Neural progenitor cell (in vitro differentiated cells): Measurements from ENCODE around the gene SOHLH2. TPM values are rescaled to one million over a fixed set of nuclear protein-coding genes. Genes with fewer than 3 reads are reported as not detected.

Experiments used
- DNase-seq: peaks from one replicate; pipeline ENCODE4 v3.0.0-alpha.2; 2016; ENCODE audit warnings: low spot score
- H2AFZ ChIP-seq: fragments of 200-600 bp; sonication (generic); replicated peaks from 2 replicates; pipeline ENCODE4 v1.6.1; 2016; ENCODE audit warnings: antibody characterized with exemption
- H3F3A ChIP-seq: fragments of 200-600 bp; sonication (generic); 2 replicates; pipeline ENCODE4 v1.6.1; 2016; ENCODE audit warnings: antibody characterized with exemption, low read depth
- H3K27ac ChIP-seq: fragments of 200-600 bp; sonication (generic); 2 replicates; pipeline ENCODE4 v1.5.1; 2016; ENCODE audit warnings: mild to moderate bottlenecking
- H3K27me3 ChIP-seq: fragments of 200-600 bp; sonication (generic); 2 replicates; pipeline ENCODE4 v1.6.1; 2016; ENCODE audit warnings: mild to moderate bottlenecking, moderate library complexity
- H3K36me3 ChIP-seq: fragments of 200-600 bp; sonication (generic); 2 replicates; pipeline ENCODE4 v1.5.1; 2016
- H3K4me1 ChIP-seq: fragments of 200-600 bp; sonication (generic); 2 replicates; pipeline ENCODE4 v1.6.1; 2016; ENCODE audit warnings: mixed run types
- H3K4me2 ChIP-seq: fragments of 200-600 bp; sonication (generic); 2 replicates; pipeline ENCODE4 v1.6.1; 2016
- H3K4me3 ChIP-seq: fragments of 200-600 bp; sonication (generic); 2 replicates; pipeline ENCODE4 v1.5.1; 2016
- H3K79me2 ChIP-seq: fragments of 200-600 bp; sonication (generic); 2 replicates; pipeline ENCODE4 v1.6.1; 2016; ENCODE audit warnings: low read depth
- H3K9ac ChIP-seq: fragments of 200-600 bp; sonication (generic); 2 replicates; pipeline ENCODE4 v1.6.1; 2016
- H3K9me3 ChIP-seq: fragments of 200-600 bp; sonication (generic); 2 replicates; pipeline ENCODE4 v1.5.1; 2016; ENCODE audit warnings: low read depth
- H4K20me1 ChIP-seq: fragments of 200-600 bp; sonication (generic); 2 replicates; pipeline ENCODE4 v1.6.1; 2016; ENCODE audit warnings: low read depth
- H3K27ac Mint-ChIP-seq: 3 replicates; pipeline ENCODE4 v1.8.0; 2021; ENCODE audit warnings: mixed read lengths
- H3K27me3 Mint-ChIP-seq: 2 replicates; pipeline ENCODE4 v1.8.0; 2022; ENCODE audit warnings: low read depth, mild to moderate bottlenecking, inconsistent platforms, moderate library complexity, mixed read lengths; ENCODE audit not compliant: insufficient read depth
- H3K36me3 Mint-ChIP-seq: 3 replicates; pipeline ENCODE4 v1.8.0; 2021; ENCODE audit warnings: mixed read lengths
- H3K4me1 Mint-ChIP-seq: 3 replicates; pipeline ENCODE4 v1.8.0; 2021; ENCODE audit warnings: mixed read lengths
- H3K4me3 Mint-ChIP-seq: 3 replicates; pipeline ENCODE4 v1.8.0; 2021; ENCODE audit warnings: mild to moderate bottlenecking, moderate library complexity, mixed read lengths
- H3K9me3 Mint-ChIP-seq: 3 replicates; pipeline ENCODE4 v1.8.0; 2020; ENCODE audit warnings: mixed read lengths
- EZH2 ChIP-seq: fragments of 200-600 bp; sonication (generic); IDR thresholded peaks from 2 replicates; pipeline ENCODE4 v1.6.1; 2017; ENCODE audit warnings: antibody characterized with exemption, mild to moderate bottlenecking, moderate library complexity
- EZH2phosphoT487 ChIP-seq: fragments of 200-600 bp; sonication (generic); IDR thresholded peaks from 2 replicates; pipeline ENCODE4 v1.6.1; 2017; ENCODE audit warnings: antibody characterized with exemption
- total RNA-seq: library from RNA; depleted of rRNA; stranded (reverse); fragments of >200 nt; gene quantifications from 2 replicates; pipeline ENCODE4 v1.2.3, GENCODE V29; 2015; ENCODE audit warnings: low replicate concordance
- TF ChIP-seq, protein P1 (sequence below): fragments of 200-600 bp; sonication (generic); IDR thresholded peaks from 2 replicates; pipeline ENCODE4 v1.5.1; 2017; ENCODE audit warnings: antibody characterized with exemption, mild to moderate bottlenecking

SOHLH2 gene
- total RNA-seq, 1 donor from 2014 or later, result 1.4 TPM

DNA sequence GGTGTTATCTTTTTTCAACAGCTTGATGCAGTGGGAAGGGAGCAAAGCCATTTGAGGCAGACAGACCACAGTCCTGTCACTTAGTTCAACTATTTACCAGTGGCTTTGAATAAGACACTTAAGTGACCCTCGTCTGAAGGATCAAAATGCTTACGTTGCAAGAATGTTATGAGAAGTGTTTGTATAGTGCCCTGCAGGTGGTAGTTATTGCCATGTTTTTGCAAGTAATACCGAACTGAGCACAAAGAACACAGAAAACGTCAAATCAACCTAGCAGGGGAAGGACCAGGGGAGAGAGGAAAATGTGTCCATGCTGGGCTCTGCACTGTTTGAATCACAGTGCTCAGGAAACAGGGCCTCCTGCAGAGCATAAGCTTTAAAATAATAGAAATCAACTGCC lies 2.8 kb downstream of the SOHLH2 start:
- TF ChIP-seq, protein P1, sequence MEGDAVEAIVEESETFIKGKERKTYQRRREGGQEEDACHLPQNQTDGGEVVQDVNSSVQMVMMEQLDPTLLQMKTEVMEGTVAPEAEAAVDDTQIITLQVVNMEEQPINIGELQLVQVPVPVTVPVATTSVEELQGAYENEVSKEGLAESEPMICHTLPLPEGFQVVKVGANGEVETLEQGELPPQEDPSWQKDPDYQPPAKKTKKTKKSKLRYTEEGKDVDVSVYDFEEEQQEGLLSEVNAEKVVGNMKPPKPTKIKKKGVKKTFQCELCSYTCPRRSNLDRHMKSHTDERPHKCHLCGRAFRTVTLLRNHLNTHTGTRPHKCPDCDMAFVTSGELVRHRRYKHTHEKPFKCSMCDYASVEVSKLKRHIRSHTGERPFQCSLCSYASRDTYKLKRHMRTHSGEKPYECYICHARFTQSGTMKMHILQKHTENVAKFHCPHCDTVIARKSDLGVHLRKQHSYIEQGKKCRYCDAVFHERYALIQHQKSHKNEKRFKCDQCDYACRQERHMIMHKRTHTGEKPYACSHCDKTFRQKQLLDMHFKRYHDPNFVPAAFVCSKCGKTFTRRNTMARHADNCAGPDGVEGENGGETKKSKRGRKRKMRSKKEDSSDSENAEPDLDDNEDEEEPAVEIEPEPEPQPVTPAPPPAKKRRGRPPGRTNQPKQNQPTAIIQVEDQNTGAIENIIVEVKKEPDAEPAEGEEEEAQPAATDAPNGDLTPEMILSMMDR, result no peak
- TF ChIP-seq EZH2 (no peak), EZH2phosphoT487 (no peak)
- H3K79me2 ChIP-seq, result no peaks in the 10 kb centered on the region
- peaks cover 21% of the 10 kb centered on the region for H3K4me1 ChIP-seq
- no peaks in the 10 kb centered on the region for H3K27me3 ChIP-seq
- no peaks in the 10 kb centered on the region for H3K36me3 Mint-ChIP-seq
- H3K9me3 Mint-ChIP-seq, result peaks cover 15% of the 10 kb centered on the region
- no peak for DNase-seq
- H3K4me2 ChIP-seq, result no peak overlapping the region
- no peaks in the 10 kb centered on the region for H4K20me1 ChIP-seq
- peaks cover 21% of the 10 kb centered on the region for H3F3A ChIP-seq
- H2AFZ ChIP-seq, result peak overlapping the region; percentile 60
- H3K9ac ChIP-seq, result no peak overlapping the region
- H3K4me1 Mint-ChIP-seq, result peaks cover 22% of the 10 kb centered on the region
- no peak overlapping the region for H3K4me3 ChIP-seq
- H3K4me3 Mint-ChIP-seq, result no peak overlapping the region
- H3K27me3 Mint-ChIP-seq, result peaks cover 4% of the 10 kb centered on the region
- no peaks in the 10 kb centered on the region for H3K9me3 ChIP-seq
- no peak overlapping the region for H3K27ac ChIP-seq
- H3K36me3 ChIP-seq, result no peaks in the 10 kb centered on the region
- no peak overlapping the region for H3K27ac Mint-ChIP-seq

- no peaks in the 10 kb centered on the region for H3K79me2 ChIP-seq
- DNase-seq, result no peak
- H3K27ac ChIP-seq, result no peak overlapping the region
- no peak overlapping the region for H3K4me3 ChIP-seq
- H3K9ac ChIP-seq, result no peak overlapping the region
- H3K4me1 Mint-ChIP-seq, result peaks cover 22% of the 10 kb centered on the region
- no peaks in the 10 kb centered on the region for H3K9me3 ChIP-seq
- H3K27me3 Mint-ChIP-seq, result peaks cover 4% of the 10 kb centered on the region
- no peak overlapping the region for H3K4me3 Mint-ChIP-seq
- peaks cover 21% of the 10 kb centered on the region for H3F3A ChIP-seq
- H3K4me1 ChIP-seq, result peaks cover 21% of the 10 kb centered on the region
- no peak overlapping the region for H3K4me2 ChIP-seq
- TF ChIP-seq EZH2 (no peak), EZH2phosphoT487 (no peak)
- TF ChIP-seq, protein P1, result no peak
- no peaks in the 10 kb centered on the region for H3K36me3 Mint-ChIP-seq
- no peaks in the 10 kb centered on the region for H3K36me3 ChIP-seq
- peak overlapping the region; percentile 35 for H2AFZ ChIP-seq
- H3K27me3 ChIP-seq, result no peaks in the 10 kb centered on the region
- peaks cover 15% of the 10 kb centered on the region for H3K9me3 Mint-ChIP-seq
- H3K27ac Mint-ChIP-seq, result no peak overlapping the region
- H4K20me1 ChIP-seq, result no peaks in the 10 kb centered on the region
Observed at GRCh38 chr13:36210738-36211137, 3.6 kb downstream of the SOHLH2 start.

- Histone ChIP-seq H3K9ac (no peak overlapping the region), H3K27me3 (no peaks in the 10 kb centered on the region), H3K4me3 (no peak overlapping the region), H3F3A (peaks cover 12% of the 10 kb centered on the region), H3K79me2 (no peaks in the 10 kb centered on the region), H2AFZ (no peak overlapping the region), H4K20me1 (no peaks in the 10 kb centered on the region), H3K36me3 (no peaks in the 10 kb centered on the region), H3K4me1 (peaks cover 15% of the 10 kb centered on the region), H3K27ac (no peak overlapping the region), H3K4me2 (no peak overlapping the region), H3K9me3 (no peaks in the 10 kb centered on the region)
- no peak for TF ChIP-seq EZH2phosphoT487
- TF ChIP-seq EZH2, result no peak
- TF ChIP-seq, protein P1, result no peak
- DNase-seq, result no peak
- peaks cover 2% of the 10 kb centered on the region for H3K27me3 Mint-ChIP-seq
- H3K9me3 Mint-ChIP-seq, result peaks cover 8% of the 10 kb centered on the region
- no peaks in the 10 kb centered on the region for H3K36me3 Mint-ChIP-seq
- H3K27ac Mint-ChIP-seq, result no peak overlapping the region
- no peak overlapping the region for H3K4me3 Mint-ChIP-seq
- peaks cover 13% of the 10 kb centered on the region for H3K4me1 Mint-ChIP-seq
Observed at GRCh38 chr13:36207672-36208071, 6.7 kb downstream of the SOHLH2 start.
